GM12892 (cell line): ENCODE results near the gene ABR.

Source experiments
- POLR2A ChIP-seq: IDR thresholded peaks from 2 replicates; pipeline ENCODE4 v1.6.1; 2011; ENCODE audit warnings: low read depth, low read length, control low read depth
- POLR2AphosphoS5 ChIP-seq: IDR thresholded peaks from 2 replicates; pipeline ENCODE4 v1.6.1; 2011; ENCODE audit warnings: low read depth, low read length, control low read depth

GRCh38 chr17:957856-958421 is 221.8 kb downstream of the ABR start:
- TF ChIP-seq POLR2A: no peak
- TF ChIP-seq POLR2AphosphoS5: no peak
